Measurements from ENCODE around the gene NFIB.

GRCh38 chr9:14263707-14264483 is 50.0 kb downstream of the NFIB start:
- TF ChIP-seq E2F4 (IDR thresholded peaks at IDR 0.05; ENCODE audit: low read depth, low read length) (no peak), YY1 (IDR thresholded peaks at IDR 0.05; ENCODE audit: low read depth, low read length) (no peak), SMC3 (IDR thresholded peaks at IDR 0.05; ENCODE audit: borderline replicate concordance, low read length) (no peak), HDAC2 (IDR thresholded peaks at IDR 0.05) (no peak), RAD21 (IDR thresholded peaks at IDR 0.05; ENCODE audit: insufficient read depth, low read depth, low read length) (no peak), MAX (IDR thresholded peaks at IDR 0.05; ENCODE audit: low read depth, low read length) (no peak), MTA3 (IDR thresholded peaks at IDR 0.05; ENCODE audit: borderline replicate concordance, low read length) (no peak), MYB (IDR thresholded peaks at IDR 0.05; ENCODE audit: borderline replicate concordance, low read depth, low read length) (no peak), EZH2 (IDR thresholded peaks at IDR 0.05; ENCODE audit: borderline replicate concordance, control insufficient read depth, low read depth, low read length) (no peak), POLR2AphosphoS2 (IDR thresholded peaks at IDR 0.05; ENCODE audit: low read depth, low read length) (no peak), TCF7 (IDR thresholded peaks at IDR 0.05; ENCODE audit: borderline replicate concordance) (no peak), TCF12 (IDR thresholded peaks at IDR 0.05; ENCODE audit: low read depth, low read length) (no peak)
- TF ChIP-seq, protein P1, sequence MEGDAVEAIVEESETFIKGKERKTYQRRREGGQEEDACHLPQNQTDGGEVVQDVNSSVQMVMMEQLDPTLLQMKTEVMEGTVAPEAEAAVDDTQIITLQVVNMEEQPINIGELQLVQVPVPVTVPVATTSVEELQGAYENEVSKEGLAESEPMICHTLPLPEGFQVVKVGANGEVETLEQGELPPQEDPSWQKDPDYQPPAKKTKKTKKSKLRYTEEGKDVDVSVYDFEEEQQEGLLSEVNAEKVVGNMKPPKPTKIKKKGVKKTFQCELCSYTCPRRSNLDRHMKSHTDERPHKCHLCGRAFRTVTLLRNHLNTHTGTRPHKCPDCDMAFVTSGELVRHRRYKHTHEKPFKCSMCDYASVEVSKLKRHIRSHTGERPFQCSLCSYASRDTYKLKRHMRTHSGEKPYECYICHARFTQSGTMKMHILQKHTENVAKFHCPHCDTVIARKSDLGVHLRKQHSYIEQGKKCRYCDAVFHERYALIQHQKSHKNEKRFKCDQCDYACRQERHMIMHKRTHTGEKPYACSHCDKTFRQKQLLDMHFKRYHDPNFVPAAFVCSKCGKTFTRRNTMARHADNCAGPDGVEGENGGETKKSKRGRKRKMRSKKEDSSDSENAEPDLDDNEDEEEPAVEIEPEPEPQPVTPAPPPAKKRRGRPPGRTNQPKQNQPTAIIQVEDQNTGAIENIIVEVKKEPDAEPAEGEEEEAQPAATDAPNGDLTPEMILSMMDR (IDR thresholded peaks at IDR 0.05 in 2 of 3, conservative IDR thresholded peaks at IDR 0.05 in 1 of 3; ENCODE audit: control insufficient read depth in 2 of 3, extremely low read depth in 1 of 3, insufficient read depth in 1 of 3, low read depth in 3 of 3, low read length in 3 of 3), result no peak
- TF ChIP-seq, protein P2, sequence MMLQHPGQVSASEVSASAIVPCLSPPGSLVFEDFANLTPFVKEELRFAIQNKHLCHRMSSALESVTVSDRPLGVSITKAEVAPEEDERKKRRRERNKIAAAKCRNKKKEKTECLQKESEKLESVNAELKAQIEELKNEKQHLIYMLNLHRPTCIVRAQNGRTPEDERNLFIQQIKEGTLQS (IDR thresholded peaks at IDR 0.05; ENCODE audit: borderline replicate concordance, extremely low read depth, low read depth, low read length), result no peak

Measured in GM12878 (cell line).